Breast epithelium (tissue), 4 donors: Measurements from ENCODE around the gene IL32. TPM values are rescaled to one million over a fixed set of nuclear protein-coding genes. Genes with fewer than 3 reads are reported as not detected.

Experiments used
- DNase-seq, 2 donors: peaks; one replicate each; pipeline ENCODE4 v3.0.0-alpha.2; 2019; ENCODE audit warnings: low spot score in 2 of 2
- H3K27ac ChIP-seq, 2 donors: fragments of 200-600 bp; sonication (generic) in 1 of 2; one replicate each; pipeline ENCODE4 v1.5.1; 2016 to 2019; ENCODE audit warnings: mild to moderate bottlenecking in 1 of 2
- H3K27me3 ChIP-seq, 2 donors: fragments of 200-600 bp; sonication (generic) in 1 of 2; one replicate each; pipeline versions ENCODE4 v1.5.1 to v1.6.0; 2017 to 2019; ENCODE audit warnings: control low read depth in 1 of 2, mild to moderate bottlenecking in 1 of 2
- H3K36me3 ChIP-seq: fragments of 200-600 bp; one replicate; pipeline ENCODE4 v1.5.1; 2019
- H3K4me1 ChIP-seq, 2 donors: fragments of 200-600 bp; sonication (generic); one replicate each; pipeline ENCODE4 v1.5.1; 2016 to 2019; ENCODE audit warnings: control low read depth in 1 of 2
- H3K4me3 ChIP-seq, 3 donors: fragments of 200-600 bp; sonication (generic); 1 replicate in 2 of 3; 2 replicates in 1 of 3; pipeline ENCODE4 v1.5.1; 2016 to 2019; ENCODE audit warnings: mild to moderate bottlenecking in 3 of 3, moderate library complexity in 2 of 3
- H3K9me3 ChIP-seq, 2 donors: fragments of 200-600 bp; sonication (generic) in 1 of 2; one replicate each; pipeline ENCODE4 v1.5.1; 2016 to 2019; ENCODE audit warnings: control low read depth in 1 of 2
- CTCF ChIP-seq, 3 donors: fragments of 450-650 bp; IDR thresholded peaks; one replicate each; pipeline ENCODE4 v1.5.1; 2016 to 2017; ENCODE audit warnings: antibody characterized with exemption in 3 of 3, mild to moderate bottlenecking in 3 of 3, moderate library complexity in 3 of 3
- POLR2A ChIP-seq: fragments of 450-650 bp; IDR thresholded peaks from one replicate; pipeline ENCODE4 v1.6.1; 2016; ENCODE audit warnings: antibody characterized with exemption, mild to moderate bottlenecking, moderate library complexity
- POLR2AphosphoS5 ChIP-seq, 3 donors: sonication (generic); formaldehyde crosslinking; IDR thresholded peaks; one replicate each; pipeline ENCODE4 v1.6.1; 2017; ENCODE audit warnings: antibody characterized with exemption in 3 of 3
- intact Hi-C: fragments of 100-400 bp; cut with DNase I; formaldehyde crosslinking; loops from one replicate; pipeline ENCODE4 v1.15.1; 2023; ENCODE audit warnings: low total_unique reads
- total RNA-seq, 3 donors: library from RNA; depleted of rRNA; stranded (reverse); fragments of >200 nt; gene quantifications; one replicate each; pipeline ENCODE4 v1.1.0, GENCODE V29; 2016

IL32 gene
- total RNA-seq, 3 donors from 2014 or later, result 9.1 to 17.0 (median 12.0) TPM

DNA sequence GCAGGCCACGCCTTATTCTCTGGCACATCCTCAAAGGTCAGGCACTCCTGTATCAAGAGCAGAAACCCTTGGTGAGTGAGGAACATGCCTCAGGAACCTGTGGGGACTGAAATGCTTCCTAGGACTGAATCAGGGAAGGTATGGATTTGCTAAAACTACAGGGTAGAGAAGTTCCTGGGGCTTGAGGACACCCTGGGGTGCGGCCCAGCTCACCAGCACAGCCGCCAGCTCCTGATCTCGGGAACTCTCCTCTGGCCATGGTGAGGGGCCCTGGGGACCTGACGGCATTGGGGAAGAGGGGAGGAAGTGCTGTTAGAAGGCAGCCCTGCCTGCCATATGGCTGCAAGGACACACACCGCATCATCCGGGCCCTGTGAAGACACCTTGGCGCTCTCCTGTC, 26.1 kb downstream of the IL32 start:
- TF ChIP-seq POLR2A (no peak), CTCF (IDR thresholded peaks at IDR 0.05) (no peak)
- Histone ChIP-seq H3K4me1 (no peaks in the 10 kb centered on the region), H3K27ac (no peak overlapping the region), H3K36me3 (no peaks in the 10 kb centered on the region), H3K9me3 (no peaks in the 10 kb centered on the region), H3K4me3 (no peak overlapping the region), H3K27me3 (peaks cover 0 to 13% of the 10 kb centered on the region in 2 donors)
- intact Hi-C loops, result no loop called here
- no peak for DNase-seq

DNA sequence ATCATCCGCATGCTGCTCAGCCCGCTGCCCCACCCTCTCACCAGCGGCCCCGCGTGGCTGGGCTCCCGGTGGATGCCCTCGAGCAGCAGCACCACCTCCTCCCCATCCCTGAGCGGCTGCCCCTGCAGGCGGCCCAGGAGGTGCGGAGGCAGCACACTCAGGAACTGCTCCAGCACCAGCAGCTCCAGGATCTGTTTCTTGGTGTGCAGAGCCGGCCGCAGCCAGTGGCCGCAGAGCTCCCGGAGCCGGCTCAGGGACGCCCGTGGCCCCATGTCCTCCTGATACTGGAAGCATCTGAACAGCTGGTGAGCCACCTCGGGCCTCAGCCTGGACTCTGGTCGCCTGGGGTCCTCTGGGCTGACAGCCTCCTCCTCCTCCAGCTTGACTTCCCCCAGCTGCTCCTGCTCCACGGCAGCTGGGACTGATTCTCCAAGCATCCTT, 27.1 kb downstream of the IL32 start:
- no peaks in the 10 kb centered on the region for H3K4me1 ChIP-seq
- intact Hi-C loops, result no loop called here
- no peaks in the 10 kb centered on the region for H3K9me3 ChIP-seq
- no peak for DNase-seq
- H3K27me3 ChIP-seq, result peaks cover 0 to 13% of the 10 kb centered on the region in 2 donors
- H3K4me3 ChIP-seq, result no peak overlapping the region
- TF ChIP-seq POLR2AphosphoS5 (IDR thresholded peaks at IDR 0.05), result no peak
- no peak for TF ChIP-seq CTCF (IDR thresholded peaks at IDR 0.05)
- no peak for TF ChIP-seq POLR2A
- H3K27ac ChIP-seq, result no peak overlapping the region
- no peaks in the 10 kb centered on the region for H3K36me3 ChIP-seq

DNA sequence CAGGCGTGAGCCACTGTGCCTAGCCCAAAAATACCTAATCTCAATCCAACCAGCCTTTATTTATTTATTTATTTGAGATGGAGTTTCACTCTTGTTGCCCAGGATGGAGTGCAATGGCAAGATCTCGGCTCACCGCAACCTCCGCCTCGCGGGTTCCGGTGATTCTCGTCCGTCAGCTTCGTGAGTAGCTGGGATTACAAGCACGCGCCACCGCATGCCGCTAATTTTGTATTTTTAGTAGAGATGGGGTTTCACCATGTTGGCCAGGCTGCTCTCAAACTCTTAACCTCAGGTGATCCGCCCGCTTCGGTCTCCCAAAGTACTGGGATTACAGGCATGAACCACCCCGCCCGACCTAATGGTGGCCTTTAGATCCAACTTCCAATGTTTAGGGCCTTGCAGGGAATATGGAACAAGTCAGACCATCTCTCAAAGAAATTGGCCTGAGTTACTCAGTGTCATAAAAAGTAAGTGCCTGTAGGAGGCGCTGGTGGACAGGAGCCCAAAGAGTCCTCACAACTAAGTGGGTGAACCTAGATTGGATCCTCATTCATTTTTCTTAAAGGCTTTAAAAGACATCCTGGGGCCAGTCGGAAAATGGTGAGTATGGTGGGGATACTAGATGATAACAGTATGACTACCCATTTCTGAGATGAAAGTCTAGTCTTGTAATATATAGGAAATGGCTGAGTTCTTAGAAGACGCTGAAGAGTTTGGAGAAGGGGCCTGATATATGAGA, 29.0 kb downstream of the IL32 start:
- no peaks in the 10 kb centered on the region for H3K9me3 ChIP-seq
- no peaks in the 10 kb centered on the region for H3K4me1 ChIP-seq
- no peak overlapping the region for H3K4me3 ChIP-seq
- intact Hi-C loops, result no loop called here
- H3K36me3 ChIP-seq, result no peaks in the 10 kb centered on the region
- DNase-seq, result no peak
- H3K27me3 ChIP-seq, result peaks cover 0 to 13% of the 10 kb centered on the region in 2 donors
- H3K27ac ChIP-seq, result no peak overlapping the region
- TF ChIP-seq CTCF (IDR thresholded peaks at IDR 0.05), result peak in 1 of 3 donors; percentile 39
- no peak for TF ChIP-seq POLR2AphosphoS5 (IDR thresholded peaks at IDR 0.05)
- no peak for TF ChIP-seq POLR2A

- DNase-seq, result no peak
- TF ChIP-seq POLR2AphosphoS5 (IDR thresholded peaks at IDR 0.05) (no peak), CTCF (IDR thresholded peaks at IDR 0.05) (no peak), POLR2A (no peak)
- H3K27me3 ChIP-seq, result peaks cover 0 to 13% of the 10 kb centered on the region in 2 donors
Measured at GRCh38 chr16:3095869-3096268, 30.4 kb downstream of the IL32 start.

GRCh38 chr16:3096362-3096761, 30.9 kb downstream of the IL32 start:
- Histone ChIP-seq H3K4me1 (no peaks in the 10 kb centered on the region), H3K27me3 (peaks cover 0 to 10% of the 10 kb centered on the region in 2 donors), H3K4me3 (no peak overlapping the region), H3K9me3 (no peaks in the 10 kb centered on the region), H3K36me3 (no peaks in the 10 kb centered on the region), H3K27ac (no peak overlapping the region)
- intact Hi-C loops, result no loop called here
- TF ChIP-seq POLR2A (no peak), POLR2AphosphoS5 (IDR thresholded peaks at IDR 0.05) (no peak), CTCF (IDR thresholded peaks at IDR 0.05) (no peak)
- DNase-seq, result no peak

More at GRCh38 chr16:3095869-3096268, 30.4 kb downstream of the IL32 start:
- Histone ChIP-seq H3K4me1 (no peaks in the 10 kb centered on the region), H3K27ac (no peak overlapping the region), H3K36me3 (no peaks in the 10 kb centered on the region), H3K4me3 (no peak overlapping the region), H3K9me3 (no peaks in the 10 kb centered on the region)
- intact Hi-C loops, result no loop called here
